SU-DHL-6 (cell line): ENCODE measurements around the gene PKP2.

Experiments used
- H2AFZ ChIP-seq: fragments of 200-600 bp; sonication (generic); 2 replicates; pipeline ENCODE4 v1.6.1; 2014; ENCODE audit warnings: low read depth, mild to moderate bottlenecking, moderate library complexity, mixed read lengths, antibody characterized with exemption, low read length; ENCODE audit not compliant: severe bottlenecking
- H3F3A ChIP-seq: fragments of 200-600 bp; shearing (Covaris generic); 2 replicates; pipeline ENCODE4 v1.6.0; 2016; ENCODE audit warnings: antibody characterized with exemption, mild to moderate bottlenecking; ENCODE audit not compliant: insufficient read depth
- H3K27ac ChIP-seq: fragments of 200-600 bp; sonication (generic); 2 replicates; pipeline ENCODE4 v1.5.1; 2016; ENCODE audit warnings: low read depth, mild to moderate bottlenecking, low read length, moderate library complexity, mixed read lengths
- H3K27me3 ChIP-seq: fragments of 200-600 bp; sonication (generic), shearing (Covaris generic); 2 replicates; pipeline ENCODE4 v1.6.0; 2014; ENCODE audit warnings: mild to moderate bottlenecking, low read length
- H3K36me3 ChIP-seq: fragments of 200-600 bp; sonication (generic); 2 replicates; pipeline ENCODE4 v1.6.1; 2014; ENCODE audit warnings: mild to moderate bottlenecking, low read length, mixed read lengths
- H3K4me2 ChIP-seq: fragments of 300-600, 200-600 bp; shearing (Covaris generic), sonication (generic); 2 replicates; pipeline ENCODE4 v1.6.0; 2014; ENCODE audit warnings: low read length, low read depth, mild to moderate bottlenecking; ENCODE audit not compliant: poor library complexity, severe bottlenecking
- H3K4me3 ChIP-seq: fragments of 200-600 bp; sonication (generic); 2 replicates; pipeline ENCODE4 v1.5.1; 2014; ENCODE audit warnings: antibody characterized with exemption, low read length, mild to moderate bottlenecking, mixed read lengths; ENCODE audit not compliant: insufficient read depth, poor library complexity, severe bottlenecking
- H3K79me2 ChIP-seq: fragments of 200-600 bp; sonication (generic); 2 replicates; pipeline ENCODE4 v1.6.1; 2014; ENCODE audit warnings: mild to moderate bottlenecking, low read length, moderate library complexity; ENCODE audit not compliant: insufficient read depth
- H3K9ac ChIP-seq: fragments of 200-600 bp; sonication (generic); 2 replicates; pipeline ENCODE4 v1.7.0; 2014; ENCODE audit warnings: mild to moderate bottlenecking, low read length
- H3K9me2 ChIP-seq: fragments of 200-600 bp; sonication (generic); replicated peaks from 2 replicates; pipeline ENCODE4 v1.6.1; 2014; ENCODE audit warnings: low read length; ENCODE audit not compliant: insufficient read depth
- H3K9me3 ChIP-seq: fragments of 200-600 bp; sonication (generic); 2 replicates; pipeline ENCODE4 v1.6.1; 2014; ENCODE audit warnings: low read length, mixed read lengths; ENCODE audit not compliant: insufficient read depth
- H4K20me1 ChIP-seq: fragments of 200-600 bp; sonication (generic); 2 replicates; pipeline ENCODE4 v1.6.1; 2014; ENCODE audit warnings: low read depth, mild to moderate bottlenecking, antibody characterized with exemption, low read length, moderate library complexity, mixed read lengths
- EZH2phosphoT487 ChIP-seq: fragments of 200-600 bp; sonication (generic), shearing (Covaris generic); conservative IDR thresholded peaks from 2 replicates; pipeline ENCODE4 v1.6.1; 2018; ENCODE audit warnings: mild to moderate bottlenecking, antibody characterized with exemption, low read length, moderate library complexity, mixed read lengths
- TF ChIP-seq, protein P1 (sequence below): fragments of 200-600 bp; sonication (generic); IDR thresholded peaks from one replicate; pipeline ENCODE4 v1.5.1; 2017; ENCODE audit warnings: antibody characterized with exemption, mild to moderate bottlenecking, low read length, moderate library complexity; ENCODE audit not compliant: insufficient read depth, poor library complexity, severe bottlenecking

The PKP2 gene

GRCh38 chr12:32870716-32871115 is 25.9 kb downstream of the PKP2 start:
- H3K36me3 ChIP-seq: no peaks in the 10 kb centered on the region

GRCh38 chr12:32868885-32869284 is 27.7 kb downstream of the PKP2 start:
- no peaks in the 10 kb centered on the region; the same call in 1 of the 2 replicates for H3K27me3 ChIP-seq
- no peaks in the 10 kb centered on the region for H3K36me3 ChIP-seq

More at GRCh38 chr12:32870716-32871115, 25.9 kb downstream of the PKP2 start:
- Histone ChIP-seq H3K79me2 (no peaks in the 10 kb centered on the region), H3K9ac (no peak overlapping the region), H3K4me2 (no peak overlapping the region), H3K27ac (no peak overlapping the region), H3K4me3 (no peak overlapping the region), H2AFZ (no peak overlapping the region), H3F3A (no peaks in the 10 kb centered on the region), H3K9me2 (no peaks in the 10 kb centered on the region), H3K27me3 (no peaks in the 10 kb centered on the region; the same call in 1 of the 2 replicates), H4K20me1 (no peaks in the 10 kb centered on the region), H3K9me3 (no peaks in the 10 kb centered on the region)
- TF ChIP-seq, protein P1, sequence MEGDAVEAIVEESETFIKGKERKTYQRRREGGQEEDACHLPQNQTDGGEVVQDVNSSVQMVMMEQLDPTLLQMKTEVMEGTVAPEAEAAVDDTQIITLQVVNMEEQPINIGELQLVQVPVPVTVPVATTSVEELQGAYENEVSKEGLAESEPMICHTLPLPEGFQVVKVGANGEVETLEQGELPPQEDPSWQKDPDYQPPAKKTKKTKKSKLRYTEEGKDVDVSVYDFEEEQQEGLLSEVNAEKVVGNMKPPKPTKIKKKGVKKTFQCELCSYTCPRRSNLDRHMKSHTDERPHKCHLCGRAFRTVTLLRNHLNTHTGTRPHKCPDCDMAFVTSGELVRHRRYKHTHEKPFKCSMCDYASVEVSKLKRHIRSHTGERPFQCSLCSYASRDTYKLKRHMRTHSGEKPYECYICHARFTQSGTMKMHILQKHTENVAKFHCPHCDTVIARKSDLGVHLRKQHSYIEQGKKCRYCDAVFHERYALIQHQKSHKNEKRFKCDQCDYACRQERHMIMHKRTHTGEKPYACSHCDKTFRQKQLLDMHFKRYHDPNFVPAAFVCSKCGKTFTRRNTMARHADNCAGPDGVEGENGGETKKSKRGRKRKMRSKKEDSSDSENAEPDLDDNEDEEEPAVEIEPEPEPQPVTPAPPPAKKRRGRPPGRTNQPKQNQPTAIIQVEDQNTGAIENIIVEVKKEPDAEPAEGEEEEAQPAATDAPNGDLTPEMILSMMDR: no peak
- TF ChIP-seq EZH2phosphoT487: no peak

DNA sequence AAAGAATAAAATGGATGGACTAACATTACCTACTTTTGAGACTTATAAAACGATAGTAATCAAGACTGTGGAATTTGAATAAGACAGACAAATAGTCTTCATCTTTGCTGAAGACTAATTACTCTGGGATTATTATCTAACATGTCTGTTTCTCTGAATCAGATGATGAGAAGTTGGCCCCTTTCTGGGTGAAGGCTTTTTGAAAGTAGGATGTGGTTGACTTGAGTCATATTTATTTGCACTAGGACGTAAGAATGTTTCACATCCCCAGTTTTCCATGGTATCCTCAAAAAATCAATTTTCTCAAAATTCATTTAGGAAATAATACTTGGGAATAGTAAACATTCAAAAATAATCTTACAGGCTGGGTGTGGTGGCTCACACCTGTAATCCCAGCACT is 31.8 kb downstream of the PKP2 start:
- Histone ChIP-seq H3K9me2 (no peaks in the 10 kb centered on the region), H3K9me3 (no peaks in the 10 kb centered on the region), H3F3A (no peaks in the 10 kb centered on the region), H4K20me1 (no peaks in the 10 kb centered on the region), H2AFZ (no peak overlapping the region), H3K36me3 (no peaks in the 10 kb centered on the region), H3K9ac (no peak overlapping the region), H3K27me3 (no peaks in the 10 kb centered on the region; the same call in 1 of the 2 replicates), H3K4me3 (no peak overlapping the region), H3K79me2 (no peaks in the 10 kb centered on the region), H3K27ac (no peak overlapping the region), H3K4me2 (no peak overlapping the region)
- TF ChIP-seq, protein P1: no peak
- TF ChIP-seq EZH2phosphoT487: no peak

More at GRCh38 chr12:32868885-32869284, 27.7 kb downstream of the PKP2 start:
- Histone ChIP-seq H2AFZ (no peak overlapping the region), H3K4me3 (no peak overlapping the region), H3K9me2 (no peaks in the 10 kb centered on the region), H3F3A (no peaks in the 10 kb centered on the region), H3K4me2 (no peak overlapping the region), H3K9me3 (no peaks in the 10 kb centered on the region), H3K27ac (no peak overlapping the region), H3K79me2 (no peaks in the 10 kb centered on the region), H3K9ac (no peak overlapping the region), H4K20me1 (no peaks in the 10 kb centered on the region)
- TF ChIP-seq, protein P1: no peak
- no peak for TF ChIP-seq EZH2phosphoT487
